Fibroblast of mammary gland (primary cell): Measurements from ENCODE around the gene IRAK2.
"Not testable (repeated sequence)": the region's sequence is repeated elsewhere in the genome, so short reads cannot be mapped to it uniquely, and the experiment has no call there.

Source experiments
- DNase-seq: peaks from one replicate; pipeline ENCODE4 v3.0.0-alpha.2; 2010; ENCODE audit warnings: low read depth
- H3K4me3 ChIP-seq: 2 replicates; pipeline ENCODE4 v1.5.1; 2011; ENCODE audit warnings: low read depth, mild to moderate bottlenecking, low read length, moderate library complexity; ENCODE audit not compliant: control insufficient read depth
- TF ChIP-seq, protein P1 (sequence below): conservative IDR thresholded peaks from 2 replicates; pipeline ENCODE4 v1.5.1; 2011; ENCODE audit warnings: low read depth, low read length, inconsistent platforms; ENCODE audit not compliant: control insufficient read depth, insufficient read depth

IRAK2 gene

DNA sequence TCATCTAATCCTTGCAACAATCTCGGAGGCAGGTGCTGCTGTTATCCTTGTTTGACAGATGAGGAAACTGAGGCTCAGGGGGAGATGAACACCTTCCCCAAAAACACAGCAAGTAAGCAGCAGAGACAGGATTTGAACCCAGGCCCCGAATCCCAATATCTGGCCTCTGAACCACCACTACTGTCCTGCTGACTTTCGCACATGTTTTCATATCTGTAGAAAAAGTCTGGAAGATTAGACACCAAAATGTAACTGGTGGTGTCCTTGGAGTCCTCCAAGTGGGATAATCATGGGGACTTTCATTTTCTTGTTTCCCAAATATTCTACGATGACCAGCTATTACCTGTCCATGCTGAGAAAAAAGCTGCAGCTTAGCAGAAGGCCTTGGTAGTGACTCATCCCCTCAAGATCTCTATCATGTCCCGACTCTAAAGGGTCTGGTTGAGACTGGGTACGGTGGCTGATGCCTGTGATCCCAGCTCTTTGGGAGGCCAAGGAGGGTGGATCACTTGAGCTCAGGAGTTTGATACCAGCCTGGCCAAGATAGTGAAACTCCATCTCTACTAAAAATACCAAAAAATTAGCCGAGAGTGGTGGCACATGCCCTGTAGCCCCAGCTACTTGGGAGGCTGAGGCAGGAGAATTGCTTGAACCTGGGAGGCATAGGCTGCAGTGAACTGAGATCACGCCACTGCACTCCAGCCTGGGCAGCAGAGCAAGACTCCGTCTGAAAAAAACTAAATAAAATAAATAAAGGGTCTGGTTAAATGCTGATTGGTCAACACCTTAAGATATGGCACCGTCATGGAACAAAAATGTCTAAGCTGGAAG lies 8.6 kb downstream of the IRAK2 start:
- DNase-seq: peak; percentile 48
- no peak overlapping the region for H3K4me3 ChIP-seq
- TF ChIP-seq, protein P1, sequence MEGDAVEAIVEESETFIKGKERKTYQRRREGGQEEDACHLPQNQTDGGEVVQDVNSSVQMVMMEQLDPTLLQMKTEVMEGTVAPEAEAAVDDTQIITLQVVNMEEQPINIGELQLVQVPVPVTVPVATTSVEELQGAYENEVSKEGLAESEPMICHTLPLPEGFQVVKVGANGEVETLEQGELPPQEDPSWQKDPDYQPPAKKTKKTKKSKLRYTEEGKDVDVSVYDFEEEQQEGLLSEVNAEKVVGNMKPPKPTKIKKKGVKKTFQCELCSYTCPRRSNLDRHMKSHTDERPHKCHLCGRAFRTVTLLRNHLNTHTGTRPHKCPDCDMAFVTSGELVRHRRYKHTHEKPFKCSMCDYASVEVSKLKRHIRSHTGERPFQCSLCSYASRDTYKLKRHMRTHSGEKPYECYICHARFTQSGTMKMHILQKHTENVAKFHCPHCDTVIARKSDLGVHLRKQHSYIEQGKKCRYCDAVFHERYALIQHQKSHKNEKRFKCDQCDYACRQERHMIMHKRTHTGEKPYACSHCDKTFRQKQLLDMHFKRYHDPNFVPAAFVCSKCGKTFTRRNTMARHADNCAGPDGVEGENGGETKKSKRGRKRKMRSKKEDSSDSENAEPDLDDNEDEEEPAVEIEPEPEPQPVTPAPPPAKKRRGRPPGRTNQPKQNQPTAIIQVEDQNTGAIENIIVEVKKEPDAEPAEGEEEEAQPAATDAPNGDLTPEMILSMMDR: no peak

DNA sequence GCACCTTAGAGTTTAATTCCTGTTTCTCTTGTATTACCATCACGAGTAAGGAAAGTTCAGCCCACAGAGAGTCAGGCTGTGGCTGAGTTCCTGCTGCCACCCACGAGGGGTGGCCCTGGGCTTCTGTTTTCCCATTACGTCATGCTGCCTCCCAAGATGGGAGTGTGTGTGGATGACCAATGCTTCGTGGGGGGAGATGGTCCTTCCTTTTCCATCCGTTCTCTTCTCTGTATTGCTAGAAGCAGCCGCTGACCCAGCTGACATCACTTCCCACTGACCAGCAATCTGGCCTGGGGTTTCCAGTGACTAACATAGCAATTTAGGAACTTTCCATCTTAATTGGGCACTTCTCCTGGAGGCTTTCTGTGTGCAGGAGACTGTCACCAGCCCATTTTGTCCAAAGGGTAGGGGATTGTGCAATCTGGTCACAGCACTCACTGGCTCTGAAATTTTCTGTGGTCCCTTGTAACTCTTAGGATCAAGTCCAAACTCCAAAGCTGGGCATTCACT lies 9.3 kb downstream of the IRAK2 start:
- no peak overlapping the region for H3K4me3 ChIP-seq
- TF ChIP-seq, protein P1: no peak
- DNase-seq: peak; percentile 99

DNA sequence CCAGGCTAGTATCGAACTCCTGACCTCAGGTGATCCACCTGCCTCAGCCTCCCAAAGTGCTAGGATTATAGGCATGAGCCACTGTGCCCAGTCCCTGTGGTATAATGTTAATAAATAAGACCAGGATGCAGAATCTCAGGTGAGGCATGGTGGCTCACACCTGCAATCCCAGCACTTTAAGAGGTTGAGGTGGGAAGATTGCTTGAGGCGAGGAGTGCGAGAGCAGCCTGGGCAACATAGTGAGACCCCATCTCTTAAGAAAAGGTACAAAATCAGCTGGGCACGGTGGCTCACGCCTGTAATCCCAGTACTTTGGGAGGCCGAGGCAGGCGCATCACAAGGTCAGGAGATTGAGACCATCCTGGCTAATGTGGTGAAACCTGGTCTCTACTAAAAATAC lies 10.6 kb downstream of the IRAK2 start:
- not testable (repeated sequence) for H3K4me3 ChIP-seq, DNase-seq

DNA sequence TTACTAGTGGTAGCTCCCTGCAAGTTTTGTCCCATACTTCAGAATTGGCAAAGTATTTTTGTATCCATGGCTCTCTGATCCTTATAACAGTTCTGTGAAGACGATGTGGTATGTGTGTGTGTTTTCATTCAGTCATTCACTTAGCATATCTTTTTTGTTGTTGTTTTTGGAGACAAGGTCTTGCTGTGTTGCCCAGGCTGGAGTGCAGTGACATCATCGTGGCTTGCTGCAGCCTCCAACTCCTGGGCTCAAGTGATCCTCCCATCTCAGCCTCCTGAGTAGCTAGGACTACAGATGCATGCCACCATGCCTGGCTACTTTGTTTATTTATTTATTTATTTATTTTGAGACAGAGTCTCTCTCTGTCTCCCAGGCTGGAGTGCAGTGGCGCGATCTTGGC lies 11.4 kb downstream of the IRAK2 start:
- DNase-seq, H3K4me3 ChIP-seq: not testable (repeated sequence)

DNA sequence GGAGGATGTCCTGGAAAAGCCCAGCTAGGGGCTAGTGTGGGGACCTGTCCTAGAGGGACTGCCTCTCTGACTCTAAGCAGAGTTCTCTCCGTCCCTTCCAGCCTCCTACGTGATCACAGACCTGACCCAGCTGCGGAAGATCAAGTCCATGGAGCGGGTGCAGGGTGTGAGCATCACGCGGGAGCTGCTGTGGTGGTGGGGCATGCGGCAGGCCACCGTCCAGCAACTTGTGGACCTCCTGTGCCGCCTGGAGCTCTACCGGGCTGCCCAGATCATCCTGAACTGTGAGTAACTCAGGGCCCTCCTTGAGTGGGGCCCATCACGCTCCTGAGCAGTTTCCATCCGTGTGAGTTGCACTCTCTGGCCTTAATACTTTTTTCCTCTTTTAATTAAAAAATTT lies 13.0 kb downstream of the IRAK2 start:
- TF ChIP-seq, protein P1: no peak
- DNase-seq: no peak
- H3K4me3 ChIP-seq: no peak overlapping the region

DNA sequence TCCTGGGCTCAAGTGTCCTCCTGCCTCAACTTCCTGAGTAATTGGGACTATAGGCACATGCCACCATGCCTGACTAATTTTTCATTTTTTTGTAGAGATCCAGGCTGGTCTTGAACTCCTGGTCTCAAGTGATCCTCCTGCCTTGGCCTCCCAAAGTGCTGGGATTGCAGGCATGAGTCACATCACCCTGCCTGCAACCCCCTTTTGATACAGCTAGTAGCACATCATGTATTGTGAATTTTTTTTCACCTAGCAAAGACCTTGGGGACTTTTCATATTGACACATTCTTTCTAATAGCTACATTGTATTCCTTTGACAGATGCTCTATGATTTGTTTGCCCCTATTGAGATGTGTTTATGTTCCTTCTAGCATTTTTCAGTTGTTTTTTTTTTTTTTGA lies 14.2 kb downstream of the IRAK2 start:
- DNase-seq: no peak
- TF ChIP-seq, protein P1: no peak
- H3K4me3 ChIP-seq: no peak overlapping the region

DNA sequence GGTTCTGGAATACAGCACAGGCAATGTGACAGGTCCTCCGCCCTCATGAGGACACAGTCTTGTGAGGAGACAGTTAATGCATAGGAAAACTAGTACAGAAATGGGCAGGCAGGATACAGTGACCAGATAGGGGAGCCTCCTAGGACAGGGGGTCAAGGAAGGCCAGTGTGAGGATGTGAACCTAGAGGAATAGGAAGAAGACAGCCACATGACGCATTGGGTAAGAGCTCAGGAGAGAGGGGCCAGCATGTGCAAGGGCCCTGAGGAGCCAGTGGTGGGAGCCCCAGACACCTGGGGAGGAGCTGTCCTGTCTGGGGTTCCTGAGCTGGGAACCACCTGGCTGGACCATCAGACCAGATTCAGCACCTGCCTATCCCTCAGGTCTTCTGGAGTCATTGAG lies 15.6 kb downstream of the IRAK2 start:
- no peak overlapping the region for H3K4me3 ChIP-seq
- TF ChIP-seq, protein P1: no peak
- no peak for DNase-seq

DNA sequence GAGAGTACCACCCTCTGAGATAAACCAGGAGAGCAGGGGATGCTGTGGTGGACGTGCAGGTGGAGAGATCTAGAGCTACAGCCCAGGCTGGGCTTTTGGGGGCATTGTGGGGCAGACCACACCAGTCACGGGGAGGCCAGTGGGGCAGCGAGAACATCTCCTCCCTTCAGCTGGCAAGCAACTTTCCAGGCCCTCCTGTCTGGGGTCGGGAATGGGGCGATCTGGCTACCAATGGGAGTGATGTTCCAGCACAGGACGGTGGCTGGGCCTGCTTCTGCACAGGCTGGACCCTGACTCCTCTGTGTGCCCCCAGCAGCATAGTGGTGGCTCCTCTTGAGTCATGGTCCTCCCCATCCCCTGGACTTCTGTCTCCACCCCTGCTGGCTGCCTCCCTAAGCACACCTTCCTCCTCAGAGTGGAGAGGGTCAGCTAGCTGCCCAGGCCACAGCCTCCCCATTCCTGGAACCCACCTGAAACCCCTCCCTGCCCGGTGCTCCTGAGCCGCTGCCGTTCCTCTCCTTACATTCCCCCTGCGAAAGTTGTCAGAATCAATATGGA lies 16.1 kb downstream of the IRAK2 start:
- TF ChIP-seq, protein P1: no peak

More for the DNA sequence above, 16.1 kb downstream of the IRAK2 start:
- DNase-seq: no peak
- H3K4me3 ChIP-seq: no peak overlapping the region
